ENCODE measurements around the gene CRTC1.

The CRTC1 gene

GRCh38 chr19:18683109-18683957, at the start of gene CRTC1:
CRTC1 (plus strand) TSS chr19:18683680; CDS start chr19:18683703, 23 bp downstream.
- FAIRE-seq: no peak

GRCh38 chr19:18634612-18635297, 48.7 kb upstream of the CRTC1 start:
- no peak for FAIRE-seq

- FAIRE-seq: no peak
Observed at GRCh38 chr19:18635831-18636182, 47.7 kb upstream of the CRTC1 start.

DNA sequence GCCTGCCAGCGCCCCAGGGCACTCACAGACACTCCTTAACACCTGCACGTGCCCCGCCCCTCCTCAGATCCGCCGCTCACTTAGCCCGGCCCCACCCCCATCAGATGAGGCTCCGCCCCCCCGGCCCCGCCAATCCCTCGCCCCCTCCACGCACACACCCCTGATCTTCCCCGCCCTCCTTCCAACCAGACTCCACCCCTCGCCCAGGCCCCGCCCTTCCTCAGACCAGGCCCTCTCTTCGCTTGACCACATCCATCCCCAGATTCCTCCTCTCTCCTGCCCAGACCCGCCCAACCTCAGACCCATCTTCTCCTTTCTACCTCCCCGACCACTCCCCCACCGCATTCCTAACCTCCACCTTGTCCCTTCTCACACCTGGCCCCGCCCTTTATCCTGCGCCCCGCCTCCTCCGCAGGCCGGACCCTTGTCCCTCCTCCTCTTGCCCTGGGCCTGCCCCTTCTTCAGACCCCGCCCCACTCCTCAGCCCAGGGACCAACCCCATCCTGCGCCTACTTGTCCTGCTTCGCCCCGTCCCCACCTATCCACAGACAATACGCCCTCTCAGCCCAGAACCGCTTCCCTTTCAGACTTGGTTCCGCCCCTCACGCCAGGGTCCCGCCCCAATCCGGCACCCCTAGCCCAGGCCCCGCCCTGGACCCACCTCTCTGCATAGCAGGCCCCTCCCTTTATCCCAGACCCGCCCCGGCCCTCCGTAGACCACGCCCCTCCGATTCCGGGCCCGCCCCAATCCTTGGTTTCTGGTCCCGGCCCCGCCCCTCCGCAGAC, 47.1 kb upstream of the CRTC1 start:
- FAIRE-seq: no peak

DNA sequence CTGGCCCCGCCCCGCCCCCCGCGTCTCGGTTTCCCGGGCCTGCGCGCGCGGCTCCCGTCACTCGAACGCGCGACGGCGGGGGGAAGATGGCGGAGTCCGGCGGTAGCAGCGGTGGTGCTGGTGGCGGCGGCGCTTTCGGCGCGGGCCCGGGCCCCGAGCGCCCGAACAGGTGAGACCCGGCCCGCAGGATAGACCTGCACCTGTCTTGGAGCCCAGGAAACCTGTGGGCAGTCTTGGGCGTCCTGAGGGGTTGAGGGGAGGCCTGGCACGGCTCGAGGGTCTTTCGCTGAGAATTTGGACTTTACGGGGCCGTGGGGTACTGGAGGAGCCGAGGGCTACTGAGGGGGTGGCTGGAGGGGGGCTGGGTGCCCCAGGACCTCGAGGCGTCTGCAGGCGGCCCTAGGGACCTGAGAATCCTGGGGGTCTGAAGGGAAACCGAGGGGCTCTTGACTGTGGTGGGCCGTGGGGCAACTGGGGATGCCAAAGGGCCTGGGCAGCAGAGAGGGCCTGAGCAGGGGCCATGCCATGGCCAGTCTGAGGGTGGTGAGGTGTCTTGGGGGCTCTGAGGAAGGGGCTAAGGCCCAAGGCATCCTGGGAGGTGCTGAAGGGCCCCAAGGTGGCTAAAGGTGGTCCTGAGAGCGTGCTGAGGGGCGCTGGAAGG, 46.4 kb upstream of the CRTC1 start, which contains the start of gene KLHL26:
TSS of gene KLHL26 (plus strand) at position 60 of the 661 bp plus-strand sequence. CDS start at position 87, 27 bp downstream.
- no peak for FAIRE-seq

GRCh38 chr19:18637673-18638630, 45.5 kb upstream of the CRTC1 start:
- no peak for FAIRE-seq

GRCh38 chr19:18639706-18640243, 43.7 kb upstream of the CRTC1 start:
- FAIRE-seq: no peak

DNA sequence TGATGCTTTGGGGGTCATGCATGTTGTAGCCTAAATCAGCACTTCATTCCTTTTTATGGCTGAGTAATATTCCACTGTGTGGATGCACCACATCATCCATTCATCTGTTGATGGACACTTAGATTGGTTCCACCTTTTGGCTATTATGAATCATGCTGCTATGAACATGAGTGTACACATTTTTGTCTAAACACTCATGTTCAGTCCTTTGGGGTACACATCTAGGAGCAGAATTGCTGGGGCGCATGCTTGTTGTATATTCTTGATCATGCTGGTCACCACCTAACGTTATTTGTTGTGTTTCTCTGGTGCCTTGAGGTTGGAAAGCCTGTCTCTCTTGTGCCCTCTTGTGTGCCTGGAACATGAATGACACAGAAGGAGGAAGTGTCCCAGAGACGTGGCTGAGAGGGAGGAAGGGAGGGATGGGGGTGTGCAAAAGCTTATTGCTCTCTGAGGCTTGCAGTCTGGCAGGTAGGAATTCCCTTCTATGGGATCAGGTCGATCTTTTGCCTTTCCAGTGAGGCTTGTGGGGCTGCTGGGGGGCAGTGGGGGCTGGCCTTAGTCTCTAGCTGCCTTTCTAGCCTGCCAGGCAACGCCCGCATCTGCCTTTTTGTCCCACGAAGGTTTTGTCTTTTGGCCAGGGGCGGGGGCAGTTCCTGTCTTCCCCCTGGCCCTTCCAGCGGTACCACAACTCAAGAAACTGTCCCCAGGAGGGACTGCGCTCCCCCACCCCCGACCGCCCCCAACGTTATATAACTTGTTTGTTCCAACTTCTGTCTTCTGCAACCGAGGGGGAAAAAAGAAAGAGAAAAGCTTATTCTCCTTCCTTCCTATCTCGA, 39.1 kb upstream of the CRTC1 start:
- FAIRE-seq: no peak

- FAIRE-seq: no peak
Observed at GRCh38 chr19:18645035-18645511, 38.4 kb upstream of the CRTC1 start.

- FAIRE-seq: no peak
Observed at GRCh38 chr19:18646535-18647370, 36.7 kb upstream of the CRTC1 start.

- FAIRE-seq: no peak
Observed at GRCh38 chr19:18647371-18647767, 36.1 kb upstream of the CRTC1 start.

DNA sequence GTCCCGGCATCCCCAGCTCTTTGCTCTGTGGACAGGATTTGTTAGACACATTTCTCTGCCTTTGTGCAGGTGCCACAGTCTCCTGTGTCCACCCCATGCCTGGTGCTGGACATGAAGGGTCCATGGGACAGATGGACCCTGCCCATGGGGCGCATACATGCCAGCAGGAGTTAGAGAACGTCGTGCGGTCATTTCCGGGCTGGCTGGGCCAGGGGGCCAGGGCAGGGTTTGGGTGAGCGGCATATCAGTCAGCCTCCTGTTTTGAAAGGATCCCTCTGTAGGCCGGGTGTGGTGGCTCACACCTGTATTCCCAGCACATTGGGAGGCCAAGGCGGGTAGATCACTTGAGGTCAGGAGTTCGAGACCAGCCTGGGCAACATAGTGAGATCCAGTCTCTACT, 35.7 kb upstream of the CRTC1 start:
- no peak for FAIRE-seq

DNA sequence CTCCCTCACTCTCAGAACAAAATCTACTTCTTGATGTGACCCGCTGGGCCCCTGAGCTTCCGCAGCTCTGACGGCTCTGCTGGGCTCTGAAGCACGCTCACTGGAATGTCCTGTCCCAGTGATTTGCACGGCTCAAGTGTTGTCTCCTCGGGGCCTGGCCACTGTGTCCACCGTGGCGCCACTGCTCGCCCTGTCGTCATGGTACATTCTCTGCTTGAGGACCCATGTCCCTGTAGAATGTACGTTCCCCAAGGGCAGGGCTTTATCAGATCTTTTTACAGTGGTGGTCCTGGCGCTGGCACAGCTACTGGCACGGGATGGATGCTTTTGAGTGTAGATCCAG, 34.5 kb upstream of the CRTC1 start:
- no peak for FAIRE-seq

GRCh38 chr19:18649371-18650020, 34.0 kb upstream of the CRTC1 start:
- FAIRE-seq: no peak

DNA sequence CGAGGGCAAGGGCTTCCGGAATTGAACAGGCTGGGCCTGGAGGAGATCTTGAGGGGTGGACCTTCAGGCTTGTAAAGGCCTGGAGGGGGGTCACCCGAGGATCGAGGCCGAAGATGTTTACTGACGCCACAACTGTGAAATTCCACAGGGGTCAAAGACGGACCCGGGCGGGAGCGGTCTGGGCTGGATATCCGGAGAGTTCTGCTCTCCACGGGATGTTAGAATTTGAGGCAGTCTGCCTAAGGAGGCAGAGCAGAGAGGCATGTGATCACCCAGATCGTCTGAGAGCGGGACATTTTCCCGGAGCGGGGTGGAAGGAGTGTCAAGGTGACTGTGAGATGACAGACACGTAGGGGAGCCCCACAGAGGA, 33.5 kb upstream of the CRTC1 start:
- FAIRE-seq: no peak

DNA sequence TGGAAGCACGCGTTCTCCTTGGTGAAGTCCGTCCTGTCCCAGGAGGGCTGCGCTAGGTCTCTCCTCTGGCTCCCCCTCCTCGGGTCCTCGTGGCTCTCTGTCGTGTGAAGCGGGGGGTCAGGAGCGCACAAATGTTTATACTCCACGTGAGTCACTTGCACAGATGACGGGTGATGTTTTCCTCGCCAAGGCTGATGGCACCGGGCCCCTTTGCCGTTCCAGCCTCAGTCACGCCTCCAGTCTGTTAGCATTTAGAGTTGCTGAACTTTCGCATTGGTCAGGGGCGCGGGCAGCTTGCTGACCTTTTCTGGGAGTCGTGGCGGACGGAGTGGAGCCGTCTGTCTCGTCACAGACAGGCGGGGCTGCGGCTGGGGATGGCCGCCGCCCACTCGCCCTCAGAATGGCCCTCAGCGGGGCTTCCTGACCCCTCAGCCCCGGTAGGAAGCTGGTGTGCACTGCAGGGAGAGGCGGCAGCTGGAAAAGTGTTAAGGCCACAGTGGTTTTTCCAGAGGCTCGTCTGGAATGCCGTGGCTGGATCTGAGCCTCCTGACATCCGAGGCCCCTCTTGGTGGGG, 32.9 kb upstream of the CRTC1 start:
- no peak for FAIRE-seq

- FAIRE-seq: no peak
Observed at GRCh38 chr19:18651300-18651699, 32.2 kb upstream of the CRTC1 start.

GRCh38 chr19:18651733-18652132, 31.7 kb upstream of the CRTC1 start:
- FAIRE-seq: no peak

DNA sequence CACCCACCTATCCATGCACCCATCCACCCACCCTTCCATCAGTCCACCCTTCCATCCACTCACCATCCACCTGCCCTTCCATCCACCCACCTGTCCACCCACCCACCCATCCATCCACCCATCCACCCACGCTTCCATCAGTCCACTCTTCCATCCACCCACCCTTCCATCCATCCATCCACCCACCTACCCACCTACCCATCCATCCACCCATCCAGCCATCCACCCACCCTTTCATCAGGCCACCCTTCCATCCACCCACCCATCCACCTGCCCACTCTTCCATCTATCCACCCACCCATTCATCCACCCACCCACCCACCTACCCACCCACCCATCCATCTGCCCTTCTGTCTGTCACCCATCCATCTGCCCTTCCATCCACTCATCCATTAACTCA, 29.6 kb upstream of the CRTC1 start:
- FAIRE-seq: no peak
